Hematopoietic multipotent progenitor cell (in vitro differentiated cells): ENCODE measurements around the gene DDX56. TPM values are rescaled to one million over a fixed set of nuclear protein-coding genes. Genes with fewer than 3 reads are reported as not detected.
"Not testable (repeated sequence)": the region's sequence is repeated elsewhere in the genome, so short reads cannot be mapped to it uniquely, and the experiment has no call there.

Experiments
- DNase-seq, 3 donors: peaks; one replicate each; pipeline ENCODE4 v3.0.0-alpha.2; 2011 to 2015; ENCODE audit warnings: low read depth in 2 of 3, low spot score in 2 of 3
- total RNA-seq: library from RNA; depleted of rRNA; stranded (reverse); fragments of >200 nt; gene quantifications from one replicate; pipeline ENCODE4 v1.2.3, GENCODE V29; 2012

The DDX56 gene
- total RNA-seq, 1 donor, result 69.5 TPM

DNA sequence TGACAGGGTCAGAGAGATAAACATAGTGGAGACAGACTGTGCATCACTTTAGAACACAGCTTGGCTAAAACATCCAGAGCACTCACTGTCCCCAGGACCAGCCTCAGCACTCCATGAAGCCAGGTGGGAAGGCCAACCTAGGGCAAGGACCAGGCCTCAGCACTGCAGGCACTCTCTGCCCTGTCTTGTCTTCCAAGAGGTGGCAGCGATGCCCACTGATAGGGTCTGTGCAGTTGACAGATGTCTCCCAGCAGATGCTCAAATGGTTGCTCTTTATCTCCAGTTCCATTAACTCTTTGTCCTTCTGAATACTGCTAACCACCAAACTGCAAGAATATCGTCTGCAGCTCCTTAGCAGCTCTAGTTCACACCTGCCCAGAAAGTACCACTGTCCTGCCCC is 9.1 kb downstream of the DDX56 start:
- DNase-seq, result no peak

DNA sequence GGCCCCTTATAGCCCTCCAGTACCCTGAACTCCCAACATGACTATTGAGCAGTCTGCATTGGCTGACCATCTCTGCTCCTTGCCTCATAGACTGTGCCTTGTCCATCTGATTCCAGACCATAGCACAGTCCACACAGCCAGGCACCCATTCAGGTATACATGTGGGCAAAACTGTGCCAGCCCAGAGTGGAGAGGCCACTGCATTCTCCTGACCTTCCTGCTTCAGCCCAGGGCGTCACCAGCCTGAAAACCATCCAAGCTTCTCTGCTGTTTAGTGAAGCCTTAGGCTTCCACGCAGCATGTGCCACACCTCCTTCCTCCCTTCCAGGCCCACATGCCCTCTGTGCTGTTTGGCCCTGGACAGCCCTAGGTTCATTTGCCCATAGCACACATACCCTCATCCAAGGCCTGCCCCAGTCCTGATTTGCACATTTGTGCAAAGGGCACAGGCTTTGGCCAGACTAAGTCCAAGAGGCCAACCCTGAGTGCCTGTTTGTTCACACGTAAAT is 10.5 kb downstream of the DDX56 start:
- no peak for DNase-seq

DNA sequence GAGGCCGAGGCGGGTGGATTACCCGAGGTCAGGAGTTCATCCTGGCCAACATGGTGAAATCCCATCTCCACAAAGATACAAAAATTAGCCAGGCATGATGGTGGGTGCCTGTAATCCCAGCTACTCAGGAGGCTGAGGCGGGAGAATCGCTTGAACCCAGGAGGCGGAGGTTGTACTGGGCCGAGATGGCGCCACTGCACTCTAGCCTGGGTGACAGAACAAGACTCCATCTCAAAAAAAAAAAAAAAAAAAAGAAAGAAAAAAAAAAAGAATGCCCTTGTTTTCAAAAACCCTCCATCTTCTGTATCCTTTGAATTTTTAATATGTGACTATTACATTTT is 11.1 kb downstream of the DDX56 start:
- DNase-seq, result not testable (repeated sequence)

DNA sequence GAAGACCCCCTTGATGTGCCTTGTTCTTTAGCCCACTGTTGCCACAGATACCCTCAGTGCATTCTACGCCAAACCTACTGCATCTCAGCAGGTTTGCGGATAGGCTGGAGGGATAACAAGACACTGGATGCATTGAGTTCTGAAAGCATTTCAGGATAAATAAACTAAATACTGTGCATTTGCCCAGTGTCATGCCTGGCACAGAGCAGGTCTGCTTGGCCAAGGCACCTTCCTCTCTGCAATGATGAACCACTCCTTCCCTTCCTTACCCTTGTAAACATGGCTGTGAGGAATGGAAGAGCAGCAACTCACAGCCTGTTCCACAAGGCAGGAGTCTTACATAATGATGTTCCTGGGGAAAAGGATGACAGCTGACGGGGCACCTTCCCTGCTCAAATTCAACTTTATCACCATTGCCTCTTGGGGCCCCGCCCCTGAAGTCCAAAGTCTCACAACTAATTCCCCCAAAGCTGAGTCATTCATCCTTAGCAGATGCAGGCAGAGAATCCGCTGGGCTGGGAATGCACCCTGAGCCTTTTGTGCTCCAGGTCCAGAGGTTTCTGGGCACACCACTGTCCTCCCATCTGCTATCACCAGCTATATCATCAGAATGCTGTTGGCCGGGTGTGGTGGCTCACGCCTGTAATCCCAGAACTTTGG is 11.6 kb downstream of the DDX56 start:
- DNase-seq, result no peak

DNA sequence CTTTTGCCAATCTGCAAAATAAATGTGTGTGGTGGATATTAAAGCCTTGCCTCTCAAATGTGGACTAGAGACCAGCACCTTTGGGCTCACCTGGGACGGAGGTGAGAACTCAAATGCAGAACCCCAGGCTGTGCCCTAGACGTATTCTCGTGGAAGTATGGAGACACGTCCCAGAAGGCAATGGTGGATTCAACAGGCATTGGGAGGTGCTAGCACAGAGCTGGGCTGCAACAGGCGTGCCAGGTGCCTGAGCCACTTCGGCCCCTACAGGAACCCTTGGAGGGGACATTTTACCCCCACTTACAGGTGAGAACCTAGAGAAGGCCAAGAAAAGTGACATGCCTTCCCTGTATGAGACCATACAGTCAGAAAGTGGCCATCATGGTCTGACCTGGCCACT is 12.2 kb downstream of the DDX56 start:
- DNase-seq, result no peak

DNA sequence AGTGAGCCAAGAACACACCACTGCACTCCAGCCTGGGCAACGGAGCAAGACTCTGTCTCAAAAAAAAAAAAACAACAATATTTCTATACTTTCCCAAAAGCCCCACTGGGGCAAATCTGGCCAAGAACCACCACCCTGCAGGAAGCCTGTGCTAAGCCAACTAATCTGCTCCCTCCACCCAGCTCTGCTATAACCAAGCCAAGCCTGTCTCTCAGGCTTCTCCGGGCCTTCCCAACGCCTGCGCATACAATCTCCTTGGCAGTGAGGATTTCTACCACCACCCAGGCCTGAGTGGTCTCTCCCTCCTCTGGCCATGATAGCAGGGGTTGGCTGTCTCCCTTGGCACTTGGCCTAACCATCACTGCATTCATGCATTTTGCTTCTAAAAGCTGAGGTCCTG is 14.2 kb downstream of the DDX56 start:
- DNase-seq, result no peak

DNA sequence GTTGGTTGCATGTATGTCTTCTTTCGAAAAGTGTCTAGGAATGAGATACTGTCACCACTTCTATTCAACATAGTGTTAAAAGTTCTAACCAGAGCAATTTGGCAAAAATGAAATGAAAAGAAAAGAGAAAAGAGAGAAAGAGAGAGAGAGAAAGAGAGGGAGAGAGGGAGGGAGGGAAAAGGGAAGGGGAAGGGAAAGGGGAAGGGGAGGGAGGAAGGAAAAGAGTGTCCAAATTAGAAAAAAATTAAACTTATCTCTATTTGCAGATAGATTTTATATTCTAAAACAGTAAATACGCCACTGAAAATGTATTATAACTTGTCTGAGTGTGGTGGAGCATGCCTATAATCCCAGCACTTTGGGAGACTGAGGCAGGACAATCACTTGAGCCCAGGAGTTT is 16.2 kb downstream of the DDX56 start:
- no peak for DNase-seq

DNA sequence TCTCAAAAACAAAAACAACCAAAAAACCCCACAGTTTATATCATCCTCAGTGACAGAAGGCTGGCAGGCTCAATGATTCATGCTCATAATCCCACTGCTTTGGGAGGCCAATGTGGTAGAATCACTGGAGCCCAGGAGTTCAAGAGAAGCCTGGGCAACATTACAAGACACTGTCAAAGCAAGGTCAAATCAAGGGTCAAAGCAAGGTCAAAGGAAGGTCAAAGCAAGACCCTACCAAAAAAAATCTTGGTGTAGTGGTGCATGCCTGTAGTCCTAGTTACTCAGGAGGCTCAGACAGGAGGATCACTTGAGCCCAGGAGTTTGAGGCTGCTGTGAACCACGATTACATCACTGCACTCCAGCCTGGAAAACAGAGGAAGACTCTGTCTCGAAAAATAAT is 18.4 kb downstream of the DDX56 start:
- no peak for DNase-seq

DNA sequence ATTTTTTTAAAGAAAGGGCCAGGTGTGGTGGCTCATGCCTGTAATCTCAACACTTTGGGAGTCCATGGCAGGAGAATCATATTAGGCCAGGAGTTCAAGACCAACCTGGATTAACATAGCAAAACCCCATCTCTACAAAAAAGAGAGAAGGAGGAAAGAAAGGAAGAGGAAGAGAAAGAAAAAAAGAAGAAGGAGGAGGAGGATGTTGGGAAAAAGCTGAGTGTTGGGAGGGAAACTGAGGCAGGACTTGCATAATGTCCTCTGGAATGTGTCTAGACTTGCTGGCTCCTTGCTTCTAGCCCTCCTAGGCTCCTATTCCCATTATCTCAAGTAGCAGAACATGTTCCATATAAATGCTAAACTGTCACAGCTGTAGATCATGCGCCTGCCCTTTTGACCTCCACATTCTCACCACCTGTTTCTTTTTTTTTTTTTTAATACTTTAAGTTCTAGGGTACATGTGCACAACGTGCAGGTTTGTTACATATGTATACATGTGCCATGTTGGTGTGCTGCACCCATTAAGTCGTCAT is 21.2 kb downstream of the DDX56 start:
- DNase-seq, result not testable (repeated sequence)

DNA sequence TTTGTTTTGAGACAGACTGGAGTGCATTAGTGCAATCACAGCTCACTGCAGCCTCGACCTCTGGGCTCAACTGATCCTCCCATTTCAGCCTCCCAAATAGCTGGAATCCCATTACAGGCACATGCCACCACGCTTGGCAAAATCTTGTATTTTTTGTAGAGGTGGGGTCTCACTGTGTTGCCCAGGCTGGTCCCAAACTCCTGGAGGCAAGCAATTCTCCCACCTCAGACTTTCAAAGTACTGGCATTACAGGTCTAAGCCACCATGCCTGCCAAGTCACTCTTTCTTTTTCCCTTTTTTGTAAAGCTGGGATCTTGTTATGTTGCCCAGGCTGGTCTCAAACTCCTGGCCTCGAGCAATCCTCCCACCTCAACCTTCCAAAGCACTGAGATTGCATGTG is 24.3 kb downstream of the DDX56 start:
- DNase-seq, result no peak

DNA sequence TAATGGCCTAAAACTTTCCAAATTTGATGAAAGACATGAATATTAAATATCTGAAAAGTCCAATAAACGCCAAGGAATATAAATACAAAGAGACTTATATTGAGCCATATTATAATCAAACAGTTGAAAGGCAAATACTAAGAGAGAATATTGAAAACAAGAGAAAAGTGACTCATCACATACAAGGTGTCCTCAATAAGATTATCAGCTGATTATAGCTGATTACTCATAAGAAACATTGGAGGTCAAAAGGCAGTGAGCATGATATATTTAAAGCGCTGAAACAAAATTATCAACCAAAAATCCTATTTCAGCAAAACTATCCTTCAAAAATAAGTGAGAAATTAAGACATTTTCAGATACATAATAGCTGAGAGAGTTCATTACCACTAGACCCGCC is 24.8 kb downstream of the DDX56 start:
- DNase-seq, result no peak

DNA sequence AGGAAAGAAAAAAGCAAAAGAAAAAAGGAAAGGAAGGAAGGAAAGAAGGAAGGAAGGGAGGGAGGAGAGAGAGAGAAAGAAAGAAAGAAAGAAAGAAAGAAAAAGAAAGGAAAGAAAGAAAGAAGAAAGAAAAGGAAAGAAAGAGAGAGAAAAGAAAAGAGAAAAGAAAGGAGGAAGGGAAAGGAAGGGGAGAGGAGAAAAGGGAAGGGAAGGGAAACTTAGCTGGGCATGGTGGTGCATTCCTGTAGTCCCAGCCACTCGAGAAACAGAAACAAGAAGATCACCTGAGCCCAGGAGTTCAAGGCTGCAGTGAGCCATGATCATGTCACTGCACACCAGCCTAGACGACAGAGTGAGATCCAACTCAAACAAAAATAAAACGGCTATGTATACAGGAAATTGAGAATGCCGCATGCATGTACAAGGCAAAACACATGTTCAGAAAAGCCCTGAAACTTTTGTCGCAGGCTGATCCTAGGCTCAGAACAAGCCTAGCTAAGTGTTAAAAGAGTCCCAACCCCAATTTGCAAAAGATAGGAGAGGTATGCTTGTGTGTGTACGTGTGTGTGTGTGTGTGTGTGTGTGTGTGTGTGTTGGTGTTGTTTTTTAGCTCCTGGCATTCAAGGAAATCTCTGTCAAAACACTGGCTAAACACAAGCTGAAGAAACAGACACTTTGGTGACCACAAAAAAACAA is 26.0 kb downstream of the DDX56 start:
- no peak for DNase-seq

DNA sequence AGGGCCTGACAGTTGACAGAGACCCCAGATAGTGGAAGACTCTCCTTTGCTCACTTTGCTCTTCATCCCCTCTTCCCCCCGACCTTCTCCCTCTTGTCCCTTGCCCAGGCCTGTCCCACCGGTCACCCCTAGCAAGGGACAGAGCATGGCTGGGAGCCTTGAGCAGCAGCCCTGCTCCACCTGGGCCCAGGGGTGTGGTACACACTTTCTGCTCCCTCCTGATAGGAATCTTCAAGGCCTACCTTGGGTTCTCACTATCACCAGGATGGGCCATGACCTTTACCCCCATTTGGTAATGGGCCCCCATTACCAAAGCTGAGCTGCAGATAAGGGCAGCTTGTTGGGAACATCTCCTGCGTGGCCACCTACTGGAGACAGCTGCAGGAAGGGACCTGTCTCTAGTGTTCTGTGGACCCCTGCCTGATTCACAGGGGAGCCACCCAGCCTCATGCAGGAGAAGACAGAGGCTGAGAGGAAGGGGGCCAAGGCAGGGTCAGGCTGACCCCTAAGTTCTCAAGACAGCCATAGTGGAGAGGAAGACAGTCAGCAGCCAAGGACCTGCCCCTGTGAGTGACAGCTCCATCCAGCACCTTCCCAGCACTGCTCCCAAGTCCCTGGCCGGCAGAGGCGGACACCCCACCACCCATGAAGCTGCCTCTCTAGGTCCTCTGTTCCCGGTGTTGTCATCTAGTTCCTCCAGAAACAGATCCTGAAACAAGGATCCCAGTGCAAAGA is 31.7 kb downstream of the DDX56 start:
- DNase-seq, result no peak

DNA sequence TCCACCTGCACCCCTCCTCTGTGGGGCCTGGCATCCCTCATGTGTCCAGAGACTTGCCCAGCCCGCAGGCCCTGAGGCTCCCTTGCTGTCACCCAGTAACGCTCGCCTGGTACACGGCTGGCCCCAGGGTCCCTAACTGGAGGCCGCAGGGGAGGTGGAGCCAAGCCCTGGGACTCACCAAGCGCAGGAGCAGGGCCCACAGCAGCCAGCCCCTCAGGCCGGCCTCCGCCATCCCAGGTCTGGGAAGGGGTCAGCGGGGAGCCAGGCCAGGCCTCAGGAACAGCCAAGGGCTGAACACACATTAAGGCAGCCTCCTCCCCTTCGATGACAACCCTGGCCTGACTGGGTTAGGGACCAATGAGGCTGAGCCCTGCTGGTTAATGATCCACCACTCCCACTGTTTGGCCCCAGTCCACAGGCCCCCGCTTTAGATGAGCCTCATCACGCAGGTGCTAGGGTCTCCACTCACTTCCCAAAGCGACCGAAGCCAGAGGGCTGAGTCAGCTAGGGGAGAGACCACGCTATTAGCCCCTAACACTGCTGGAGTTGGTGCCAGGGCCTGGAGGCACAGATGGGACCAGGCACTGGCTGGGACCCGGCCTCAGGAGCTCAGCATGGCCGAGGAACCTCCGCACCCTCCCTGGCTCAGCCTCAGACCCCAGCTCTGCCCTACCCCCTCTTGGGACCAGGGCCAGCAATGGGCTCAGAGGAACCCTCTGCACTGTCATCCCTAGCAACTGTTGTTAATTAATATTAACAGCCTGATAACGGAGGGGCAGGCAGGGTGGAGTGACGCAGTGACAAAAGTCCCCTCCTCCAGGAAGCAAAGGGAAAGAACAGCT is 32.5 kb downstream of the DDX56 start, which contains the start of gene NPC1L1:
NPC1L1 (minus strand) TSS at position 303 of the 842 bp plus-strand sequence; CDS start at position 232, 71 bp downstream.
- no peak for DNase-seq

DNA sequence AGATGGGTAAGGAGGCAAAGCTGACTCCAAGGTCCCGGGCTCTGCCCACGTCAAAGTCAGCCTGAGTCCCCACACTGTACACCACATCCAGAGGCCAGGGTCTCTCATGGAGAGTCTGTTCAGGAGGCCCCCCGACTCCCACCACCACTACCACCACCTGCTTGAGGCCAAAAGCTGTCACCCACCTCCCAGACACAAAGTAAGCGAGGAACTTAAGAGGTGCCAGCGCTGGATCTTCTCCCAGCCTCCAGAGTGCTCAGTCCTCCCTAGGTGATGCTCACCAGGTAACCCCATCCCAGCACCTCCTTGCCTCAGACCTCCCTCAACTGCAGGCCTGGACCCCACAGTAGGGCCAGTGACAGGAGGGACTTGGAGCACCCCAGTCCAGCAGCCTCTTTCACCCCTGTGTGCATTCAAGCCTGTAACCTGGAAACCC is 33.1 kb downstream of the DDX56 start:
- no peak for DNase-seq

DNA sequence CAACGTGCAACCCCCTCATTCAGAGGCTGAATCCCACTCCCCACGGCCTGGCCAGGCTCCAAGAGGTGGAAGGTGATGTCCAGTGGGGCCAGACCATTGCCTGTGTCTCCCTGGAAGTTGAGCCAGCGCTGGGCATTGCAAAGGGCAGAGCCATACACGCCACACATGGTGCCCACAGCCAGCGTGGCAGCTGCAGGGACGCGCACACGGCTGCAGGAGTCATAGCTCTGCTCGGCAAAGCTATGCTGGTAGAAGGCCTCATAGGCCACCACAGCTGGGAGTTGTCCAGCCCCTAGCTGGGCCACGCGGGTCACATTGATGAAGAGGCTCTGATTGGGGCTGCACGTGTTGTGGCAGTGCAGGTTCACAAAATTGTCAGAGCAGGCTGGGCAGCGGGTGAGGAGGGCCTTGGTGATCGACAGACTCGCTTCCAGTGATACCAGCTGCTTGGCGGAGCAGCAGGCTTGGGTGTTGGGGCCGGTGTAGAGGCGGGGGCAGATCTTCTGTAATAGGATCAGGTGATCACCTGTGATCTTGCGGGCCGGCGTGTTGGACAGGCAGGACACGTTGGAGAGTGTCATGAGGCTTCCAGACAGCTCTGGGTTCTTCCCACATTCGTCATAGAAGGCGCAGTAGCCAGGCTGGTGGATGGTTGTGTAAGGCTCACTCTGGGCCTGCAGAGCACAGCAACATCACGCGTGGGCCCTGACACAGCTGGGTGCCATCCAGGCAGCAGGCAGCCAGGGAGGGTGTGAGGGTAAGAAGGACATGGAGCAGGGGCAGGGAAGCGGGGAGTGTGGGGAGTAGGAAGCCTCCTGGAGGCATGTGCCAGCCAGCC is 33.8 kb downstream of the DDX56 start:
- DNase-seq, result no peak

DNA sequence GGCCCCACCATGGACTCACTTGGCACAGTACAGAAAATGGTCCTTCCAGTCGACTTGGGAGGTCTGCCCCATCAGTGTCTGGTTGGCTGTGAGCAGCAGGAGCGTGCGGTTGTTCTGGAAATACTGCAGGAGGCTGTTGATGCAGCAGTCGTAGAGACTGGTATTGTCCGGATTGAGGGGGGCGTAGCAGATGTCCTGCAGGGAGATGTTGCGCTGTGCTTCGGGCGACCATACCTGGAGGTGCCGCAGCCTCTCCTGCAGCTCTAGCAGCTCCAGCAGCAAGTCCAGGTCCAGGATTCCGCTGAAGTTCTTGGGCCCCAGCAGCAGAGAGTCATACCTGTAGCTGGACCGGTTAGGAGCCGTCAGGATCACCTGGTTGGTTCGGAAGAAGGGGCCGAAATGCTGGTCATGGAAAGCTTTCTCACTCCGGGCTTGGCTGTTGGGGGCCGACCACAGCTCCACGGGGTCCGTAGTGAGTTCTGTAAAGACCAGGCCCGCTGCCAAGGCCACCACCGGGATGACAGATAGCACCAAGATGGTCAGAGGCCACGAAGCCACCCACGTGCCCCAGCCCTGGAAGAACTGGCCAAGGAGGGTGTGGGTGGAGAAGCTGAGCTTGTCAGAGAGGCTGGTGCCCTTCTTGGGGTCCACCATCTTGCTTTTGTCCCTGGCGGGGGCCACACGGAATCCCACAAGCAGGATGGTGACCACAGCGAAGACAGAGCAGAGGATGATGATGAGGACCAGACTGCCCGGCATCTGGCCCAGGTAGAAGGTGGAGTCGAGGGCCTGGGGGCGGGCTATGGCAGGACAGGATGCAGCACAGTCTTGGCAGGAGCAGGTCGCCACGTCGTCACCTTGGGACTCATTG is 34.7 kb downstream of the DDX56 start:
- no peak for DNase-seq

DNA sequence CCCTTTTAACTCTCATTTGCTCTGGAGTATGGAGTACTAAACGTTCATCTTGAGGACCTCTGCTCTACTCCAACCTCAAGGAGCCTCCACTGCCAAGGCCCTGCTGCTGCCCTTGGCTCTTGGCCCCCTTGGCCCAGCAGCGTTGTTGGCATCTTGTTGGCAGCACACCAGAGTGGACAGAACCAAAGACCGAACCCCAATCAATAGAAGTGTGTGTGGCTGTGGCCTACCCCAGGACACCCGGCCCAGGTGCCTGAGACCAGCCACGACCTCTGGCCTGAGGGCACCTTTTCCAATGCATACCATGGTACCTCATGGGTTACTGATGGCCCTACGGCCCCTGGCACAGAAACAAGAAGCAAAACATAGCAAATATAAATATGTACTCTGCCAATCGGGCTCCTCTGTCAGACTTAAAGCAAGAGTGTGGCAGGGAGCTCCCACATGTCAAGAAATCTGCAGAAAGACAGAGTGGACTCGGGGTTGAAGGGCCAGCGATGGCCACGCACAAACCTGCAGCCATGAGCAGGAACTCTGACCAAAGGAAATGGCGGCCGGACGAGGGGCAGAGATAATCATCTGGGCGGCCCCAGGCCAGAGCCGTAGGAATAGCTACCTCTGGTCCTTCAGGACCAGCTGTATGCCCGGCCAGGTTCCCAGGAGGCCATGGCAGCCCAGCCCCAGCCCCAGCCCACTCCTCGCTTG is 35.5 kb downstream of the DDX56 start:
- no peak for DNase-seq
